ENCODE data around the gene CIDEC.
"Not testable (repeated sequence)": the region's sequence is repeated elsewhere in the genome, so short reads cannot be mapped to it uniquely, and the experiment has no call there.

Gene CIDEC

DNA sequence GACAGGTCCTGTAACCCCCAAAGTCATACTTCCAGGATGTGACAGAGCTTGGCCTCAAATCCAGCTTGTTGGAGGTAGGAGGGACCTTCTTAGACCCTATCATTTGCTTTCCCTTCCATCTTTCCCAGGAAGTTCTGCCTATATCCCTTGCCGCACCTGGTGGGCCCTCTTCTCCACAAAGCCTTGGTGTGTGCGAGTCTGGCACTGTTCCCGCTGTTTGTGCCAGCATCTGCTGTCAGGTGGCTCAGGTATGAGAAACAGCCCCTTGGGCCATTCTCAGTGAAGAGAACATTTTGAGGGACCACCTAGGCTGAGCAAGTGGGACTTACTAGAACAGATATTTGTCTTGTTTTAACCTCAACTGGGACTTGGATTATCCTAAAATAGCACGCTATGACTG, 23.9 kb upstream of the CIDEC start:
- no peak overlapping the region for H3K27ac ChIP-seq
- no peaks in the 10 kb centered on the region for H3K27me3 ChIP-seq (replicated peaks)
- in situ Hi-C loops (cut with HindIII; ENCODE audit: low pct_ligation_motif_present, low sequenced_read_pairs), result no loop called here
- no peak overlapping the region for H3K4me3 ChIP-seq (ENCODE audit: low read depth, low read length)
- DNase-seq, result no peak
- H3K36me3 ChIP-seq (replicated peaks), result no peaks in the 10 kb centered on the region
- no peak for TF ChIP-seq CTCF (IDR thresholded peaks at IDR 0.05; ENCODE audit: low read depth, low read length, missing control alignments)

GRCh38 chr3:9903238-9903624, 23.2 kb upstream of the CIDEC start:
- no peaks in the 10 kb centered on the region for H3K36me3 ChIP-seq (replicated peaks)
- H3K27me3 ChIP-seq (replicated peaks), result no peaks in the 10 kb centered on the region
- no peak overlapping the region for H3K4me3 ChIP-seq (ENCODE audit: low read depth, low read length)
- no peak for TF ChIP-seq CTCF (IDR thresholded peaks at IDR 0.05; ENCODE audit: low read depth, low read length, missing control alignments)
- H3K27ac ChIP-seq, result no peak overlapping the region
- in situ Hi-C loops (cut with HindIII; ENCODE audit: low pct_ligation_motif_present, low sequenced_read_pairs), result no loop called here
- DNase-seq, result no peak

- no peak within 1 kb of the TSS for H3K4me3 ChIP-seq (ENCODE audit: low read depth, low read length)
- H3K27me3 ChIP-seq (replicated peaks), result no peaks in the 10 kb centered on the region
- no peaks in the 10 kb centered on the region for H3K36me3 ChIP-seq (replicated peaks)
- DNase-seq, result no peak
- in situ Hi-C loops (cut with HindIII; ENCODE audit: low pct_ligation_motif_present, low sequenced_read_pairs), result no loop called here
- no peak for TF ChIP-seq CTCF (IDR thresholded peaks at IDR 0.05; ENCODE audit: low read depth, low read length, missing control alignments)
- H3K27ac ChIP-seq, result no peak within 1 kb of the TSS
Measured at GRCh38 chr3:9902372-9903237, 22.6 kb upstream of the CIDEC start, which contains the start of gene IL17RE. Gene IL17RE (plus strand): TSS chr3:9902848. CDS start chr3:9902933, 85 bp downstream.

DNA sequence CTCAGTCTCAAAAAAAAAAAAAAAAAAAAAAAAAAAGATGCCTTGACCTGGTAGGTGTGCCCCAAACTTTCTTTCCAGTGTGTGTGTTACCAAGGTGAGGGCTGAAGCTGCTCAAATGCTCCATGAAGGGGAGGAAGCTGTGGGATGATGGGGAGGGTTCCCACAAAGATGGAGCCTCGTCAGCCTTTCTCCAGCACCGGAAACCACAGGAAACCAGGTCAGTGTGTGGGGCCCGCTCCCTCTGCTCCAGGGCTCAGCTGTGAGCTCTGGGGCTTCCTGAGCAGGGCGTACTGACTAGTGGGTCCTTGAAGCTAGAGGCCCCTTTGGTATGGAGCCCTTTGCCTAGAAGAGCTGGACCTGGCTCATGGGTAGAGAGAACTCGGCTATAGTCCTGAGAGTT, 21.9 kb upstream of the CIDEC start:
- TF ChIP-seq CTCF (IDR thresholded peaks at IDR 0.05; ENCODE audit: low read depth, low read length, missing control alignments), result no peak
- no peaks in the 10 kb centered on the region for H3K36me3 ChIP-seq (replicated peaks)
- no peak overlapping the region for H3K27ac ChIP-seq
- in situ Hi-C loops (cut with HindIII; ENCODE audit: low pct_ligation_motif_present, low sequenced_read_pairs), result no loop called here
- H3K4me3 ChIP-seq (ENCODE audit: low read depth, low read length), result no peak overlapping the region
- no peaks in the 10 kb centered on the region for H3K27me3 ChIP-seq (replicated peaks)
- DNase-seq, result no peak

DNA sequence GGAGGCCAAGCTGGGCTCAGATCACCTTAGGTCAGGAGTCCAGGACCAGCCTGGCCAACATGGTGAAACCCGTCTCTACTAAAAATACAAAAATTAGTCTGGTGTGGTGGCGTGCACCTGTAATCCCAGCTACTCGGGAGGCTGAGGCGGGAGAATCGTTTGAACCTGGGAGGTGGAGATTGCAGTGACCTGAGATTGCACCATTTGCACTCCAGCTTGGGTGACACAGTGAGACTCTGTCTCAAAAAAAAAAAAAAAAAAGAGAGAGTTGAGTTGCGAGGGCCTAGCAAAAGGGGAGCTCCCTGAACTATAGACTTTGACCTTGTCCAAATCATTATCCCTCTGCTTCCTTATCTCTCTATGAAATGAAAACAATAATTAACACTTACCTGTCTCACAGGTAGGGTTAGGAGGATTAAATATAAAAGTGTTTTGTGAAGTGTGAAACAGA, 20.9 kb upstream of the CIDEC start:
- DNase-seq; H3K36me3 ChIP-seq (replicated peaks); in situ Hi-C loops (cut with HindIII; ENCODE audit: low pct_ligation_motif_present, low sequenced_read_pairs); H3K4me3 ChIP-seq (ENCODE audit: low read depth, low read length); H3K27ac ChIP-seq; H3K27me3 ChIP-seq (replicated peaks): not testable (repeated sequence)

DNA sequence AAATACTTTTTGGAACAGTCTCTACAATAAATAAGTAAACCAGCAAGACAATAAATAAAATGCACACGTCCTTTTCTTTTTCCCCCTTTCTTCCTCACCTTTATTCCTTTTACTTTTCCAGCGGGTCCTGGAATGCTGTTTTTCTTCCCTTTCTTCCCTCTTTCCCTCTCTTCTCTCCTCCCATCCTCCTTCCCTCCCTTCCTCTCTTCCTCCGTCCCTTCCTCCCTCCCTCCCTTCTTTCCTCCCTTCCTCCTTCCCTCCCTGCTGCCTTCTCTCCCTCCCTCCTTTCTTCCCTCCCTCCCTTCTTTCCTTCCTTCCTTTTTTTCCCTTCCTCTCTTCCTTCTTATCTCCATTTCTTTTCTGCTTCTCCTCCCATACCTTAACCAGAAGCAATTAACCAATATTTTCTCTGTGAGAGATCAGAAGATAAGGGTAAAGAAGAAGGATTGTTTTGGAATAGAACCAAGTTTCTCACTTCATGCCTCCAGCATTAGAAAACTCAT, 19.3 kb upstream of the CIDEC start:
- H3K4me3 ChIP-seq (ENCODE audit: low read depth, low read length), result no peak overlapping the region
- DNase-seq, result no peak
- no peaks in the 10 kb centered on the region for H3K27me3 ChIP-seq (replicated peaks)
- no peak for TF ChIP-seq CTCF (IDR thresholded peaks at IDR 0.05; ENCODE audit: low read depth, low read length, missing control alignments)
- no peaks in the 10 kb centered on the region for H3K36me3 ChIP-seq (replicated peaks)
- H3K27ac ChIP-seq, result no peak overlapping the region
- in situ Hi-C loops (cut with HindIII; ENCODE audit: low pct_ligation_motif_present, low sequenced_read_pairs), result no loop called here
